HuH-7 (cell line): ENCODE measurements around the gene LRRC10B.

Experiments
- DNase-seq: peaks from one replicate; pipeline ENCODE4 v3.0.0; 2011; ENCODE audit warnings: low spot score

Gene LRRC10B

GRCh38 chr11:61486779-61487178 is 21.8 kb upstream of the LRRC10B start:
- no peak for DNase-seq

GRCh38 chr11:61487342-61488025 is 21.1 kb upstream of the LRRC10B start:
- DNase-seq: no peak

- no peak for DNase-seq
These were observed 19.8 kb upstream of the LRRC10B start for GRCh38 chr11:61488651-61489291.

- no peak for DNase-seq
These were observed 18.5 kb upstream of the LRRC10B start for GRCh38 chr11:61489833-61490721.

- DNase-seq: no peak
These were observed 16.7 kb upstream of the LRRC10B start for GRCh38 chr11:61491736-61492395.

- DNase-seq: no peak
These were observed 14.1 kb upstream of the LRRC10B start for GRCh38 chr11:61494381-61494961.

- no peak for DNase-seq
These were observed 12.5 kb upstream of the LRRC10B start for GRCh38 chr11:61495801-61496601.

- DNase-seq: no peak
These were observed 11.7 kb upstream of the LRRC10B start for GRCh38 chr11:61496602-61497400.

GRCh38 chr11:61497473-61497872 is 11.1 kb upstream of the LRRC10B start:
- DNase-seq: no peak

- DNase-seq: no peak
These were observed 10.7 kb upstream of the LRRC10B start for GRCh38 chr11:61497876-61498275.

GRCh38 chr11:61498767-61499341 is 9.7 kb upstream of the LRRC10B start:
- DNase-seq: no peak

- DNase-seq: no peak
These were observed 8.6 kb upstream of the LRRC10B start for GRCh38 chr11:61499816-61500491.

GRCh38 chr11:61502522-61502921 is 6.0 kb upstream of the LRRC10B start:
- no peak for DNase-seq

GRCh38 chr11:61503135-61503770 is 5.3 kb upstream of the LRRC10B start:
- DNase-seq: no peak

- DNase-seq: no peak
These were observed 3.4 kb upstream of the LRRC10B start for GRCh38 chr11:61505106-61505505.

- no peak for DNase-seq
These were observed 2.9 kb upstream of the LRRC10B start for GRCh38 chr11:61505640-61506155.

GRCh38 chr11:61507012-61507768 is 1.4 kb upstream of the LRRC10B start:
- DNase-seq: no peak
